IMR-90 (cell line): ENCODE measurements around the gene STAP2. TPM values are rescaled to one million over a fixed set of nuclear protein-coding genes. Genes with fewer than 3 reads are reported as not detected.
A peak's percentile ranks its signal among the peaks of the same experiment; 100 is the strongest.

Experiments used
- ATAC-seq: fragments of 200-7000 bp; cut with Tn5 transposase; 2 replicates; pipeline ENCODE4 v1.9.1; 2020; ENCODE audit warnings: low read depth, mild to moderate bottlenecking, moderate library complexity
- BruUV-seq: library from RNA; stranded (reverse); fragments of 400-500 nt; replicated peaks from 2 replicates; lab custom pipeline; 2021; lab: Mats Ljungman, UMichigan
- CTCF ChIA-PET: fragments of 300-600 bp; formaldehyde crosslinking; extraction: SDS; loops from one replicate; lab custom pipeline; 2021; ENCODE audit warnings: antibody characterized with exemption; lab: Yijun Ruan, JAX
- POLR2A ChIA-PET: fragments of 300-600 bp; sonication (Branson Sonifier 250); formaldehyde crosslinking; loops from one replicate; lab custom pipeline; 2022; ENCODE audit warnings: antibody characterized with exemption; ENCODE audit not compliant: unreplicated experiment; lab: Charles Lee
- DNase-seq: peaks from one replicate; pipeline ENCODE4 v3.0.0; 2013
- H2AFZ ChIP-seq: replicated peaks from 2 replicates; pipeline ENCODE3; 2013; ENCODE audit warnings: low read length, mild to moderate bottlenecking; ENCODE audit not compliant: poor library complexity
- H2AK5ac ChIP-seq: 2 replicates; pipeline ENCODE4 v1.6.1; 2013; ENCODE audit warnings: low read depth, low read length, inconsistent platforms
- H2AK9ac ChIP-seq: replicated peaks from 2 replicates; pipeline ENCODE3; 2013; ENCODE audit warnings: mild to moderate bottlenecking, low read depth, low read length, moderate library complexity; ENCODE audit not compliant: poor library complexity
- H2BK120ac ChIP-seq: 2 replicates; pipeline ENCODE4 v1.6.1; 2013; ENCODE audit warnings: low read depth, low read length, inconsistent platforms
- H2BK15ac ChIP-seq: 3 replicates; pipeline ENCODE4 v1.6.1; 2013; ENCODE audit warnings: low read depth, low read length, inconsistent platforms
- H2BK20ac ChIP-seq: 2 replicates; pipeline ENCODE4 v1.6.1; 2013; ENCODE audit warnings: low read depth, mild to moderate bottlenecking, inconsistent platforms, low read length, moderate library complexity
- H2BK5ac ChIP-seq: 2 replicates; pipeline ENCODE4 v1.6.1; 2013; ENCODE audit warnings: mild to moderate bottlenecking, low read depth, low read length, inconsistent platforms; ENCODE audit not compliant: poor library complexity, severe bottlenecking
- H3K14ac ChIP-seq: replicated peaks from 2 replicates; pipeline ENCODE4 v1.6.1; 2013; ENCODE audit warnings: low read depth, low read length, inconsistent platforms
- H3K18ac ChIP-seq: 2 replicates; pipeline ENCODE4 v1.6.1; 2013; ENCODE audit warnings: low read depth, low read length, control low read depth
- H3K23ac ChIP-seq: 2 replicates; pipeline ENCODE4 v1.6.1; 2013; ENCODE audit warnings: low read depth, low read length, inconsistent platforms
- H3K27ac ChIP-seq: 2 replicates; pipeline ENCODE4 v1.5.1; 2013; ENCODE audit warnings: mild to moderate bottlenecking, control low read depth, low read length; ENCODE audit not compliant: insufficient read depth
- H3K27me3 ChIP-seq: 2 replicates; pipeline ENCODE4 v1.6.1; 2013; ENCODE audit warnings: low read length; ENCODE audit not compliant: control insufficient read depth, insufficient read depth
- H3K36me3 ChIP-seq: 2 replicates; pipeline ENCODE4 v1.6.1; 2013; ENCODE audit warnings: low read length, mixed read lengths; ENCODE audit not compliant: control insufficient read depth, insufficient read depth
- H3K4ac ChIP-seq: 2 replicates; pipeline ENCODE4 v1.6.1; 2013; ENCODE audit warnings: low read depth, low read length, inconsistent platforms
- H3K4me1 ChIP-seq: 2 replicates; pipeline ENCODE4 v1.6.1; 2013; ENCODE audit warnings: low read length, mixed read lengths; ENCODE audit not compliant: control insufficient read depth, insufficient read depth
- H3K4me2 ChIP-seq: 2 replicates; pipeline ENCODE4 v1.6.1; 2013; ENCODE audit warnings: low read depth, mild to moderate bottlenecking, control low read depth, low read length, moderate library complexity
- H3K4me3 ChIP-seq: 2 replicates; pipeline ENCODE4 v1.5.1; 2013; ENCODE audit warnings: low read depth, mild to moderate bottlenecking, control low read depth, low read length, moderate library complexity; ENCODE audit not compliant: insufficient read depth
- H3K56ac ChIP-seq: 2 replicates; pipeline ENCODE4 v1.6.1; 2013; ENCODE audit warnings: low read length, inconsistent platforms; ENCODE audit not compliant: insufficient read depth; ENCODE audit errors: extremely low read depth
- H3K79me1 ChIP-seq, 2 experiments: 2 replicates each; pipeline ENCODE4 v1.6.1; 2013; ENCODE audit warnings: low read length in 2 of 2, inconsistent platforms in 1 of 2, low read depth in 1 of 2
- H3K9ac ChIP-seq: 2 replicates; pipeline ENCODE4 v1.6.1; 2013; ENCODE audit warnings: low read depth, low read length, control low read depth
- H3K9me1 ChIP-seq: 2 replicates; pipeline ENCODE4 v1.6.1; 2013; ENCODE audit warnings: low read length, inconsistent platforms; ENCODE audit not compliant: insufficient read depth
- H3K9me3 ChIP-seq: 2 replicates; pipeline ENCODE4 v1.6.1; 2013; ENCODE audit warnings: low read length; ENCODE audit not compliant: control insufficient read depth, insufficient read depth
- H4K20me1 ChIP-seq: 2 replicates; pipeline ENCODE4 v1.6.1; 2013; ENCODE audit warnings: low read length, inconsistent platforms; ENCODE audit not compliant: insufficient read depth
- H4K5ac ChIP-seq: 2 replicates; pipeline ENCODE4 v1.6.1; 2013; ENCODE audit warnings: mild to moderate bottlenecking, low read depth, low read length, control low read depth
- H4K8ac ChIP-seq, 2 experiments: 2 replicates each; pipeline ENCODE4 v1.6.1; 2013; ENCODE audit warnings: low read depth in 2 of 2, low read length in 2 of 2, control low read depth in 1 of 2, inconsistent platforms in 1 of 2
- H4K91ac ChIP-seq: 2 replicates; pipeline ENCODE4 v1.6.1; 2013; ENCODE audit warnings: low read depth, low read length, inconsistent platforms; ENCODE audit not compliant: insufficient read depth
- BHLHE40 ChIP-seq: fragments of 150-350 bp; IDR thresholded peaks from 2 replicates; pipeline ENCODE4 v1.6.1; 2016; ENCODE audit warnings: mild to moderate bottlenecking, low read depth, low read length
- CEBPB ChIP-seq: IDR thresholded peaks from 2 replicates; pipeline ENCODE4 v1.6.1; 2012; ENCODE audit warnings: low read depth, low read length, improper control_type of control experiment
- CHD1 ChIP-seq: IDR thresholded peaks from 2 replicates; pipeline ENCODE4 v1.6.1; 2012; ENCODE audit warnings: low read depth, low read length, improper control_type of control experiment
- MAFK ChIP-seq: IDR thresholded peaks from 2 replicates; pipeline ENCODE4 v1.6.1; 2012; ENCODE audit warnings: low read depth, low read length, improper control_type of control experiment
- MAZ ChIP-seq: IDR thresholded peaks from 2 replicates; pipeline ENCODE4 v1.6.1; 2012; ENCODE audit warnings: low read depth, mild to moderate bottlenecking, low read length, improper control_type of control experiment, moderate library complexity, borderline replicate concordance
- MXI1 ChIP-seq: IDR thresholded peaks from 2 replicates; pipeline ENCODE4 v1.6.1; 2012; ENCODE audit warnings: low read depth, mild to moderate bottlenecking, low read length, moderate library complexity, borderline replicate concordance
- POLR2A ChIP-seq: IDR thresholded peaks from 2 replicates; pipeline ENCODE4 v1.6.1; 2012; ENCODE audit warnings: mild to moderate bottlenecking, low read depth, low read length
- RAD21 ChIP-seq: IDR thresholded peaks from 2 replicates; pipeline ENCODE4 v1.6.1; 2012; ENCODE audit warnings: low read length, improper control_type of control experiment
- RCOR1 ChIP-seq: IDR thresholded peaks from 2 replicates; pipeline ENCODE4 v1.6.1; 2012; ENCODE audit warnings: mild to moderate bottlenecking, low read length, improper control_type of control experiment; ENCODE audit not compliant: insufficient replicate concordance
- RFX5 ChIP-seq: IDR thresholded peaks from 2 replicates; pipeline ENCODE4 v1.8.0; 2012; ENCODE audit warnings: low read depth, mild to moderate bottlenecking, low read length, moderate library complexity
- SMC3 ChIP-seq: fragments of 150-350 bp; IDR thresholded peaks from 2 replicates; pipeline ENCODE4 v1.6.1; 2016; ENCODE audit warnings: low read depth, mild to moderate bottlenecking, antibody characterized with exemption, low read length, moderate library complexity
- WGBS, 2 experiments: methylation state at CpG; one replicate each; pipeline versions ENCODE4 v1.1.5 to v1.1.7; 2013; ENCODE audit warnings: missing lambda C conversion rate in 2 of 2; ENCODE audit not compliant: insufficient read length in 1 of 2; ENCODE audit errors: extremely low coverage in 2 of 2; 5-methylcytosine and 5-hydroxymethylcytosine counted together
- dilution Hi-C: fragments of 300-500 bp; cut with HindIII; formaldehyde crosslinking; loops from one replicate; pipeline ENCODE4 v1.14.3; 2018; ENCODE audit warnings: low sequenced_read_pairs; ENCODE audit not compliant: unreplicated experiment
- in situ Hi-C: fragments of 300-500 bp; cut with MboI; formaldehyde crosslinking; loops from 3 replicates; pipeline ENCODE4 v1.14.3; 2019; ENCODE audit warnings: low sequenced_read_pairs, inconsistent platforms, mixed read lengths
- intact Hi-C: fragments of 100-400 bp; cut with micrococcal nuclease; formaldehyde crosslinking; loops from 2 replicates; pipeline ENCODE4 v1.10.0; 2022
- polyA plus RNA-seq, 3 experiments: library from polyadenylated mRNA; depleted of rRNA; stranded (reverse); fragments of >200 nt; gene quantifications; 2 replicates each; pipeline ENCODE4 v1.2.3, GENCODE V29; 2012; ENCODE audit warnings: low replicate concordance in 1 of 3
- total RNA-seq: library from RNA; depleted of rRNA; stranded (reverse); fragments of >200 nt; gene quantifications from 2 replicates; pipeline ENCODE4 v1.2.3, GENCODE V29; 2012
- TF ChIP-seq, protein P1 (sequence below): fragments of 150-350 bp; IDR thresholded peaks from 2 replicates; pipeline ENCODE4 v1.6.1; 2017; ENCODE audit warnings: mild to moderate bottlenecking, antibody characterized with exemption, low read length, low read depth
- TF ChIP-seq, protein P2 (sequence below): conservative IDR thresholded peaks from 2 replicates; pipeline ENCODE4 v1.5.1; 2012; ENCODE audit warnings: mild to moderate bottlenecking, low read depth, low read length, improper control_type of control experiment
- TF ChIP-seq, protein P3 (sequence below): fragments of 150-350 bp; IDR thresholded peaks from 2 replicates; pipeline ENCODE4 v1.6.1; 2016; ENCODE audit warnings: low read depth, mild to moderate bottlenecking, low read length, moderate library complexity, borderline replicate concordance

The STAP2 gene
- total and polyA plus RNA-seq, 2 of the 4 experiments (the other 2 are of a cell fraction) = 1.3 to 3.4 TPM

DNA sequence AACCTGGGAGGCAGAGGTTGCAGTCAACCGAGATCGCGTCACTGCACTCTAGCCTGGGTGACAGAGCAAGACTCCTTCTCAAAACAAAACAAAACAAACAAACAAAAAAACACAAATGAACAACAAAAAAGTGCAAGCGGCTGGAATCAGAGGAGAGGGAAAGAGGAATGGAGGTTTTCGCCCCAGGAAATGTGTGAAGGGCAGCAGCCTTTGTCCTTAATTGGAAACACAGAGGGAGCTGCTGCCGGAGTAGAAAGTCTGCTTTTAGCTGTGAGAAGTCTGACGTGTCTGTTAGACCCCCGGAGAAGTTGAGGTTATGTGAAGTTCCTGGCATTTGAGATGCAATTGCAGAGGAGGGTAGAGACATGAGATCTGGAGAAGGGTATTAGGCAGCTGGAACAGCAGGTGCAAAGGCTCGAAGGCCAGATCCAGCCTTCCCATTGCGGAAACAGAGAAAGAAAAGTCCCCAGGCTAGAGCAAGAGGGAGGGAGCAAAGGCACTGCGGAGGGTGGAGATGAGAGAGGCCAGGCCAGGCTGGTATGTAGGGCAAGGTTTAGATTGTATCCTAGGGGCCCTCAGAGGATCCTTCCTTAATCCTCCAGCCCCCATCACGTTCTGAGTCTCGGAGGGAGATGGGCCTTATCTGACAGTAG, 36.9 kb downstream of the STAP2 start:
- ATAC-seq = no peak
- TF ChIP-seq POLR2A (no peak), RAD21 (no peak), SMC3 (no peak), BHLHE40 (no peak), RFX5 (no peak), MXI1 (no peak), MAFK (no peak), CHD1 (no peak), MAZ (no peak), CEBPB (no peak), RCOR1 (no peak)
- TF ChIP-seq, protein P1, sequence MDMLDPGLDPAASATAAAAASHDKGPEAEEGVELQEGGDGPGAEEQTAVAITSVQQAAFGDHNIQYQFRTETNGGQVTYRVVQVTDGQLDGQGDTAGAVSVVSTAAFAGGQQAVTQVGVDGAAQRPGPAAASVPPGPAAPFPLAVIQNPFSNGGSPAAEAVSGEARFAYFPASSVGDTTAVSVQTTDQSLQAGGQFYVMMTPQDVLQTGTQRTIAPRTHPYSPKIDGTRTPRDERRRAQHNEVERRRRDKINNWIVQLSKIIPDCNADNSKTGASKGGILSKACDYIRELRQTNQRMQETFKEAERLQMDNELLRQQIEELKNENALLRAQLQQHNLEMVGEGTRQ = no peak
- TF ChIP-seq, protein P2, sequence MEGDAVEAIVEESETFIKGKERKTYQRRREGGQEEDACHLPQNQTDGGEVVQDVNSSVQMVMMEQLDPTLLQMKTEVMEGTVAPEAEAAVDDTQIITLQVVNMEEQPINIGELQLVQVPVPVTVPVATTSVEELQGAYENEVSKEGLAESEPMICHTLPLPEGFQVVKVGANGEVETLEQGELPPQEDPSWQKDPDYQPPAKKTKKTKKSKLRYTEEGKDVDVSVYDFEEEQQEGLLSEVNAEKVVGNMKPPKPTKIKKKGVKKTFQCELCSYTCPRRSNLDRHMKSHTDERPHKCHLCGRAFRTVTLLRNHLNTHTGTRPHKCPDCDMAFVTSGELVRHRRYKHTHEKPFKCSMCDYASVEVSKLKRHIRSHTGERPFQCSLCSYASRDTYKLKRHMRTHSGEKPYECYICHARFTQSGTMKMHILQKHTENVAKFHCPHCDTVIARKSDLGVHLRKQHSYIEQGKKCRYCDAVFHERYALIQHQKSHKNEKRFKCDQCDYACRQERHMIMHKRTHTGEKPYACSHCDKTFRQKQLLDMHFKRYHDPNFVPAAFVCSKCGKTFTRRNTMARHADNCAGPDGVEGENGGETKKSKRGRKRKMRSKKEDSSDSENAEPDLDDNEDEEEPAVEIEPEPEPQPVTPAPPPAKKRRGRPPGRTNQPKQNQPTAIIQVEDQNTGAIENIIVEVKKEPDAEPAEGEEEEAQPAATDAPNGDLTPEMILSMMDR = no peak
- TF ChIP-seq, protein P3, sequence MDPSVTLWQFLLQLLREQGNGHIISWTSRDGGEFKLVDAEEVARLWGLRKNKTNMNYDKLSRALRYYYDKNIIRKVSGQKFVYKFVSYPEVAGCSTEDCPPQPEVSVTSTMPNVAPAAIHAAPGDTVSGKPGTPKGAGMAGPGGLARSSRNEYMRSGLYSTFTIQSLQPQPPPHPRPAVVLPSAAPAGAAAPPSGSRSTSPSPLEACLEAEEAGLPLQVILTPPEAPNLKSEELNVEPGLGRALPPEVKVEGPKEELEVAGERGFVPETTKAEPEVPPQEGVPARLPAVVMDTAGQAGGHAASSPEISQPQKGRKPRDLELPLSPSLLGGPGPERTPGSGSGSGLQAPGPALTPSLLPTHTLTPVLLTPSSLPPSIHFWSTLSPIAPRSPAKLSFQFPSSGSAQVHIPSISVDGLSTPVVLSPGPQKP = no peak

More for the DNA sequence above, 36.9 kb downstream of the STAP2 start:
- Histone ChIP-seq H4K91ac (no peak overlapping the region), H3K4me1 (no peaks in the 10 kb centered on the region), H2AK9ac (no peak overlapping the region), H3K56ac (no peak overlapping the region), H3K9me1 (peaks cover 6% of the 10 kb centered on the region; the same call in 1 of the 2 replicates), H3K9me3 (no peaks in the 10 kb centered on the region), H2BK15ac (no peak overlapping the region), H2AK5ac (no peak overlapping the region), H2BK5ac (no peak overlapping the region), H3K36me3 (no peaks in the 10 kb centered on the region), H3K18ac (no peak overlapping the region), H3K23ac (no peak overlapping the region), H3K14ac (no peak overlapping the region), H3K79me1 (peaks cover 0 to 3% of the 10 kb centered on the region in 2 experiments; a peak in 1 of 4 replicates), H4K20me1 (no peaks in the 10 kb centered on the region), H2BK20ac (no peak overlapping the region), H4K8ac (no peak overlapping the region), H3K9ac (no peak overlapping the region), H3K27me3 (no peaks in the 10 kb centered on the region; the same call in 1 of the 2 replicates), H2BK120ac (no peak overlapping the region), H3K27ac (no peak overlapping the region), H4K5ac (no peak overlapping the region), H3K4me3 (no peak overlapping the region), H3K4me2 (no peak overlapping the region), H2AFZ (peak overlapping the region; percentile 41), H3K4ac (no peak overlapping the region)
- ChIA-PET CTCF (no interaction called here), POLR2A (no interaction called here)
- no TSS peak for BruUV-seq
- 51% methylated on average over 3 of the region's 13 CpGs; no CpG with 5 or more reads in 1 of the 2 experiments for WGBS, 2 experiments
- DNase-seq = no peak
- in situ Hi-C loops (no loop called here), intact Hi-C loops (no loop called here), dilution Hi-C loops (no loop called here)
